ENCODE data around the gene AFTPH.

The AFTPH gene

DNA sequence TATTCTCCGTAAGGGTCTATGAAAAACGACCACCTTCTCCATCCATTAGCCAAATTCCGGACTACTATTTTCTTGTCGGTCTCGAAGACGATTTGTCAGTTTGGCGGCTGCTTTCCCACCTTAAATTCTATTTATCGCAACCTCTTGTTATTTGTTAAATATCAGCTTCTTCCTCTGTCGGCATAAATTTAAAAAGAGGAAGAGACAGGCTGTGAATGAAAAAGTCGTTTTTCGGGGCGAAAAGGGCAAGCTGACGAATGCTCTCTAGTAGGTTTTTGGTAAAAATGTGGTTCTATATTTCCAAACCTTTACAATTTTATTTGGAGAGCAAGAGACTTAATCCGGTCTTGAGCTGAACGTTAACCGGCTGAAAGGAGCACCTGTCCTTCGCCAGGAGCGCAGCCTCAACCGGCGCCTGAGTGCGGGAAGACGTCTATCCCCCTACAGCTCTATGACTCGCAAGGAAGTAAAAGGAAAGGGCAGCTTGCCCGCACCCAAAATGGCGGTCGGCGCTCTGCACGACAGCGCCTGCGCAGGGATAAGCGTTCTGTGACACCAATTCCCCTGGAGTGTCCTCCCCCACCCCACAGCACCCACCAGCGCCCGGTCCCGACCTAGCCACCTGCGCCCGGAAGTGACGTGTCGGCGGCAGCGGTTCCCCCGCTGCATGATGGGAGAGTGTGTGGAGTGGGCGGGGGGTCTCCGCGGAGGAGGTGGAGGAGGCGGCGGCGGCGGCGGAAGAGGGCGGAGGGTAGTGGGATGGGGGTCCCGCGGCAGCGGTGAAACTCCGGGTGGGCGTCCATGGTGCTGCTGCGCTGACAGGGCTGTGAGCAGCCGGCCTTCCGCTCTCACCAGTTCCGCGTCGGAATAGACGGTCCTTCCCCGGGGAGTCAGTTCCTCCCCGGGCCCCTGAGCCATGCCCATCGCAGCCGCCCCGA lies at the start of gene AFTPH:
Gene AFTPH (plus strand): TSS at position 663 of the 938 bp plus-strand sequence. CDS start 27,147 bp downstream, outside the sequence.
- peak; percentile 99 for DNase-seq
- in situ Hi-C loops (cut with MboI; ENCODE audit: low pct_unique_long_range_greater_than_20kb, low sequenced_read_pairs) = no loop called here

DNA sequence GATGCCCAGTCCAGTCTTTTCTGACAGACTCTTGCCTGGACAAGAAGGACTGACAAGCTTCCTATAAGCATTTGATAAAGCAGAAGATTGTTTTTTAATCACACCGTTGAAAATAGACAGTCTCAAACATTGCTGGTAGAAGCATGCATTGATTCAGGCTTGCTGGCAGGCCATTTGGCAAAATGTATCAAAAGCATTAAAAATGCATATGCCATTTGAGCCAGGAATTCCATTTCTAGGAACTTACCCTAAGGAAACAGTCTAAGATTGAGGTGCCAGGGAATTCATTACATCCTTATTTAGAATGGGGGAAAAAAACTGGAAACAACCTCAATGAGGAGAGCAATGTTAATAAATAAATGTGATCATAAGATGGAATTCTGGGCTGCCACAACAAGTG lies 49.5 kb upstream of the AFTPH start:
- in situ Hi-C loops (cut with MboI; ENCODE audit: low pct_unique_long_range_greater_than_20kb, low sequenced_read_pairs) = no loop called here
- DNase-seq = no peak

- in situ Hi-C loops (cut with MboI; ENCODE audit: low pct_unique_long_range_greater_than_20kb, low sequenced_read_pairs) = no loop called here
- DNase-seq = no peak
These were observed 47.1 kb upstream of the AFTPH start for GRCh38 chr2:64477037-64477436.

GRCh38 chr2:64477979-64478378 lies 46.1 kb upstream of the AFTPH start:
- DNase-seq = no peak
- in situ Hi-C loops (cut with MboI; ENCODE audit: low pct_unique_long_range_greater_than_20kb, low sequenced_read_pairs) = no loop called here

- in situ Hi-C loops (cut with MboI; ENCODE audit: low pct_unique_long_range_greater_than_20kb, low sequenced_read_pairs) = no loop called here
- no peak for DNase-seq
These were observed 45.5 kb upstream of the AFTPH start for GRCh38 chr2:64478502-64479230.

- in situ Hi-C loops (cut with MboI; ENCODE audit: low pct_unique_long_range_greater_than_20kb, low sequenced_read_pairs) = loop anchor here (10.0 kb wide), 1 partner anchor 145 kb away; no protein-coding TSS in a partner anchor
- DNase-seq = no peak
These were observed 44.6 kb upstream of the AFTPH start for GRCh38 chr2:64479259-64480117.

DNA sequence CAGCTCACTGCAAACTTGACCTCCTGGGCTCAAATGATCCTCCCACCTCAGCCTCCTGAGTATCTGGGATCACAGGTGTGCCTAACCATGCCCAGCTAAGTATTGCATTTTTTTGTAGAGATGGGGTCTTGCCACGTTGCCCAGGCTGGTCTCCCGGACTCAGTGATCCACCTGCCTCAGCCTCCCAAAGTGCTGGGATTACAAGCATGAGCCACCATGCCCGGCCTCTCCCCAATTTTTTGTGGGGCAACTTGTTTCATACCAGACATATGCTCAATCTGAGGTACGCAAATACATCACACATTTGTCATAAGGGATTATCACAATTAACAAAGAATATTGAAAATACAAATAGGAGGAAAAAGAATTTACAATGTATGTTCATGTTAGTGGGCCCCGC lies 42.5 kb upstream of the AFTPH start:
- in situ Hi-C loops (cut with MboI; ENCODE audit: low pct_unique_long_range_greater_than_20kb, low sequenced_read_pairs) = loop anchor here (10.0 kb wide), 1 partner anchor 147 kb away; no protein-coding TSS in a partner anchor
- no peak for DNase-seq

DNA sequence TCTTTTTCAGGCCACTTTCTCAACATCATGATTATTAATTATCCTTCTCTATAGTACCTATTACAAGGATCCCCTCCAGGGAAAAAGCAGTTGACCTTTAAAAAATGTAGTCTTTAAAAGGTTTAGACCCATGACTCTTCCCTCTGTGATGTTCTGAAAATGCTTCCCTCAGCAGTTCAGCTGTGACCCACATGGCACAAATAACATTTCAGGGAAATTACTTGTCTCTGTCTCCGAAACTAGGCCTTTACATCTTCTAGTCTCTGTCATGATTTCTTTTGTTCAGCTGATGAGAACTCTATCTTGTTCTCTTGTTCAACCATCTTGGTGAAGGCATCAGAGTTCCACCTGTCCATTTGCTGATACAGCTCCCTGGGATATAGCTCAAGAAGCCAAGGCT lies 41.9 kb upstream of the AFTPH start:
- DNase-seq = no peak
- in situ Hi-C loops (cut with MboI; ENCODE audit: low pct_unique_long_range_greater_than_20kb, low sequenced_read_pairs) = loop anchor here (10.0 kb wide), 1 partner anchor 147 kb away; no protein-coding TSS in a partner anchor

DNA sequence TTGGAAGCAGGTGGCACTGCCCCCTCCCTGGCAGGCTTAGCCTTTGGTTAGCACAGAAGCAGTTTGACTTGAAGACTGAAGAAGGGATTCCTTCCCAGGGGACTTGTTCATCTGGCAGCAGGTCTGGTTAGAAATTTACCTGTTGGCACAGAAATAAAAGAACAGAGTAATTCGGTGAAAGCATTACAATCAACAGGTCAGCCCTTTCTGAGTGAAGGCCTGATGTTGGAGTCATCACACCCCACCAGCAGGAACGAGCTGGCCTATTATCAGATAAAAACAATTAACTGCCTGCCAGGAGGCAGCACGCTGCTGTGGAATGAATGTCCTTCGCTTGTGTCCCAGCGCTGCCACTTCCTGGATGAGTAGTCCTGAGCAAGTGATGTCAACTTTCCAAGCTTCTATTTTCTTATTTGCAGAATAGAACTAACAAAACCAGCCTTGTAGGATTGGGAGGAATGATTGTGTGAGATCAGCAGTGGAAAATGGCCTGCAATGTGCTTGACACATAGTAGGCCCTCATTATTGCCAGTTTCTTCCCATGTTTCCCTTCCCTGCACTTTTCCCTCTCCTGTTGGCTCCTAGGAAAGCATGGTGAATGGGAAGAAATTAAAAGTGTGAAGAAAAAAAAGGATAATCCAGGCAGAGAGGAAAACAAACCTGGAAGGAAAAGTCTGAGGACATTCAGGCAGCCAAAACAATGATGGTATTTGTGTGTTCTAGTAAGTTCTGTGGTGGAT lies 41.2 kb upstream of the AFTPH start:
- DNase-seq = no peak
- in situ Hi-C loops (cut with MboI; ENCODE audit: low pct_unique_long_range_greater_than_20kb, low sequenced_read_pairs) = loop anchor here (10.0 kb wide), 1 partner anchor 148 kb away; no protein-coding TSS in a partner anchor

- in situ Hi-C loops (cut with MboI; ENCODE audit: low pct_unique_long_range_greater_than_20kb, low sequenced_read_pairs) = loop anchor here (10.0 kb wide), 1 partner anchor 151 kb away; no protein-coding TSS in a partner anchor
- DNase-seq = peak; percentile 22
These were observed 38.8 kb upstream of the AFTPH start for GRCh38 chr2:64485331-64485730.

DNA sequence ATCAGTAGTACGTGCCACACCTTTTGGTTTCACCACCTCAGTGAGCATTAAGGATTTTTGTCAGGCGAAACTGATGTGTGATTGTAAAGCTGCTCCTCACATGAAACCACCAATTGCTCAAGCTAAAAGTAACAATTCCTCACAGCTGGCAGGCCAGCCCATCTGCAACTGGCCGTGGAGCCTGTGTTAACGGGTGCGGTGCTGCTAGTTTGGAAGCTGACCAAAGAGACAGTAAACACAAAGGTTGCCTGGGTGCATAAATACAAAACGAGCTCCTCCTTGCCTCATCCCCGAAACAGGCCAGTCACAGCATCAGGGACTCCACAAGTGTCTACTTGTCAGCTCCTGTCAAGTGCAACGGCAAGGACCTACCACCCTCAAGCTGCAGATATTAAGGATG lies 38.2 kb upstream of the AFTPH start:
- DNase-seq = no peak
- in situ Hi-C loops (cut with MboI; ENCODE audit: low pct_unique_long_range_greater_than_20kb, low sequenced_read_pairs) = loop anchor here (10.0 kb wide), 1 partner anchor 151 kb away; no protein-coding TSS in a partner anchor

- DNase-seq = no peak
- in situ Hi-C loops (cut with MboI; ENCODE audit: low pct_unique_long_range_greater_than_20kb, low sequenced_read_pairs) = loop anchor here (10.0 kb wide), 1 partner anchor 153 kb away; no protein-coding TSS in a partner anchor
These were observed 36.7 kb upstream of the AFTPH start for GRCh38 chr2:64487256-64488049.

DNA sequence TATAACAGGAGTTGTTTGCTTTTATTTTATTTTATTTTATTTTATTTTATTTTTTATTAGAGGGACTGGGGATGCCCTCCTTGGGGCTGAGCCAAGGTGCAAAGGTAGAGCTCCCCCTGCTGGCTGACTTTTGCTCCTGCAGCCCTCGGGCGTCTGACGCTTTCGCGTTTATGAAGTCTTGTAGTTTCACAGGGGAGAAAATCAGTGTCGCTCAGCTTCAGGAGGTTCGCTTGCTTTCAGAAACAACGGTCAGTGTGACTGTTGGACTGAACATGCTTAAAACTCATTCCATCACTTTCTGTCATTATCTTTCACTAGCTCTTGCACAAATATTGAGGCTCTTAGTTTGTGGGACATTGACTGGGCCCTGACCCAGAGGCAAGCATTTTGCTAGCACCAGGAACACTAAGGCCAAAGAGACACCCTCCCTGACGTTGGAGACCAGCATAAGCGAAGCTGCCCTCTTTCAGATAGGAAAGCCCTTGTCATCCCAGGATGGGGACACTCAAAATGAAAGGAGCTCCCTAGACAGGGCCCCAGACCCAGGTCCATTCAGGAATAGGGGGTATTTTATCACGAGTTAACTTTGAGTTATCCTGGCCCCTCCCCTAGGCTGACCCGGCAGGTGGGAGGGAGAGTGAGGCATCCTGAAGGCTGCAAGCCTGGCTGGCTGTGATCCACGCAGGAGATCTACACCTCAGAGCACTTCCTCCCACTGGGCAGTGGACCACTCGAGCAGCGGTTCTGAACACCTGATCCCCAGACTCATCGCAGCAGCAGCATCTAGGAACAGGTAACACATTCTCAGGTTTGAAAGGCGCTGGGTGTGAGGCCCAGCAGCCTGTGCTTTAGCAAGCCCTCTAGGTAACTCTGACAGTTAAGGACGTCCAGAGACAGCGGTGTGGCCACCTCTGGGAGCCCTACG lies 35.8 kb upstream of the AFTPH start:
- DNase-seq = peak; percentile 68
- in situ Hi-C loops (cut with MboI; ENCODE audit: low pct_unique_long_range_greater_than_20kb, low sequenced_read_pairs) = loop anchor here (10.0 kb wide), 1 partner anchor 154 kb away; no protein-coding TSS in a partner anchor

- in situ Hi-C loops (cut with MboI; ENCODE audit: low pct_unique_long_range_greater_than_20kb, low sequenced_read_pairs) = loop anchor here (10.0 kb wide), 1 partner anchor 154 kb away; no protein-coding TSS in a partner anchor
- peak; percentile 49 for DNase-seq
These were observed 34.9 kb upstream of the AFTPH start for GRCh38 chr2:64489081-64489751.

DNA sequence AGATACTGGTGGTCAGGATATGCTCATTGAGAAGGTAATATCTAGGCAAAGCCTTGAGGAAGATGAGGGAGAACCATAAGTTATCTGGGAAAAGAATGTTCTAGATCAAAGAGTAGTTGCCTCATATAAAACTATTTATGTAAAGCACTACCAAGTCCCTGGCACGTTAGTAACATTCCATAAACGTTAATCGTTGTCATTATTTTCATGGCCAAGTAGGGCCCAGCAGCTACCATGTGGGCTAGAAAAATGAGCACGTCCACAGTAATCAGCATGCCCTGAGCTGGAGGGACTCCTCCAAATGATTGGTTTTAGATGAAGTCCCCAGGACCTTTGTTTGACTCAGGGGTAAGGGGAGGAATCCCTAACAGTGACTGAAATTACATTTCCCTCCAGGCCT lies 32.7 kb upstream of the AFTPH start:
- no peak for DNase-seq
- in situ Hi-C loops (cut with MboI; ENCODE audit: low pct_unique_long_range_greater_than_20kb, low sequenced_read_pairs) = no loop called here

DNA sequence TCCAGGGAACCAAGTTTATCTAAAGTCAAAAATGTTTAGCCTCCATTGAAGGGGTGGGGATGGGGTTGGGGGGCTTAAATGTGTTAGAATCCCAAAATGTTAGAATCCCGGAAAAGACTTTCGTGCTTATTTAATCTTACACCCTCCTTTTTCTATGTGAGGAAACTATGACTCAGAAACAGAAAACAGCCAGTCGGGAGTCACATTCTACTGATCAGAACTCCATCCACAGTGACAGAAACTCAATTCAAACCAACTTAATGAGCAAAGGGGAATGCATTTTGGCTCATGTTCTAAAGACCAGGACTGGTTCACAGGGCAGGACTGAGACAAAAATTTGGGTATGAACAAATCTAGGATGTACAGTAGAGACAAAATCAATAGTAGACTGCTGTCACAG lies 31.9 kb upstream of the AFTPH start:
- no peak for DNase-seq
- in situ Hi-C loops (cut with MboI; ENCODE audit: low pct_unique_long_range_greater_than_20kb, low sequenced_read_pairs) = no loop called here
